GM12873 (cell line): ENCODE results near the gene TNRC18.

Source experiments
- CTCF ChIP-seq: IDR thresholded peaks from 2 replicates; pipeline ENCODE4 v1.5.1; 2012; ENCODE audit warnings: low read depth, mild to moderate bottlenecking, moderate library complexity, low read length, control low read depth; ENCODE audit not compliant: insufficient read depth; ENCODE audit errors: missing control alignments

Gene TNRC18

GRCh38 chr7:5348134-5349004 lies 75.3 kb downstream of the TNRC18 start:
- TF ChIP-seq CTCF = no peak

- TF ChIP-seq CTCF = no peak
Observed at GRCh38 chr7:5345671-5346070, 78.0 kb downstream of the TNRC18 start.

- no peak for TF ChIP-seq CTCF
Observed at GRCh38 chr7:5345171-5345570, 78.5 kb downstream of the TNRC18 start.

GRCh38 chr7:5344342-5344741 lies 79.3 kb downstream of the TNRC18 start:
- no peak for TF ChIP-seq CTCF

GRCh38 chr7:5343884-5344283 lies 79.8 kb downstream of the TNRC18 start:
- no peak for TF ChIP-seq CTCF

GRCh38 chr7:5342631-5343030 lies 81.0 kb downstream of the TNRC18 start:
- no peak for TF ChIP-seq CTCF

- TF ChIP-seq CTCF = no peak
Observed at GRCh38 chr7:5339955-5340354, 83.7 kb downstream of the TNRC18 start.
